ENCODE measurements around the gene DOCK2. TPM values are rescaled to one million over a fixed set of nuclear protein-coding genes. Genes with fewer than 3 reads are reported as not detected.
A peak's percentile ranks its signal among the peaks of the same experiment; 100 is the strongest.

DOCK2 gene
- total RNA-seq, 1 donor from 2014 or later = 3.9 TPM

GRCh38 chr5:169701910-169702451, 64.9 kb downstream of the DOCK2 start:
- peak; percentile 58 for TF ChIP-seq CTCF (IDR thresholded peaks at IDR 0.05; ENCODE audit: insufficient read depth, low read length, poor library complexity, severe bottlenecking)
- H3K36me3 ChIP-seq (ENCODE audit: control insufficient read depth, insufficient read depth, low read length) = no peaks in the 10 kb centered on the region
- no peaks in the 10 kb centered on the region for H3K27me3 ChIP-seq (ENCODE audit: control insufficient read depth, insufficient read depth, low read length)
- DNase-seq (ENCODE audit: low read depth) = no peak
- H3K4me3 ChIP-seq (ENCODE audit: low read depth, low read length) = no peak overlapping the region

- H3K4me3 ChIP-seq (ENCODE audit: low read depth, low read length) = no peak overlapping the region
- no peaks in the 10 kb centered on the region for H3K27me3 ChIP-seq (ENCODE audit: control insufficient read depth, insufficient read depth, low read length)
- no peak for DNase-seq (ENCODE audit: low read depth)
- no peaks in the 10 kb centered on the region for H3K36me3 ChIP-seq (ENCODE audit: control insufficient read depth, insufficient read depth, low read length)
- no peak for TF ChIP-seq CTCF (IDR thresholded peaks at IDR 0.05; ENCODE audit: insufficient read depth, low read length, poor library complexity, severe bottlenecking)
These were observed 65.8 kb downstream of the DOCK2 start for GRCh38 chr5:169702693-169703481.

- DNase-seq (ENCODE audit: low read depth) = no peak
- no peak for TF ChIP-seq CTCF (IDR thresholded peaks at IDR 0.05; ENCODE audit: insufficient read depth, low read length, poor library complexity, severe bottlenecking)
- H3K27me3 ChIP-seq (ENCODE audit: control insufficient read depth, insufficient read depth, low read length) = no peaks in the 10 kb centered on the region
These were observed 66.7 kb downstream of the DOCK2 start for GRCh38 chr5:169703813-169704212.

GRCh38 chr5:169705322-169705721, 68.2 kb downstream of the DOCK2 start:
- DNase-seq (ENCODE audit: low read depth) = no peak
- H3K36me3 ChIP-seq (ENCODE audit: control insufficient read depth, insufficient read depth, low read length) = no peaks in the 10 kb centered on the region
- no peaks in the 10 kb centered on the region for H3K27me3 ChIP-seq (ENCODE audit: control insufficient read depth, insufficient read depth, low read length)
- no peak for TF ChIP-seq CTCF (IDR thresholded peaks at IDR 0.05; ENCODE audit: insufficient read depth, low read length, poor library complexity, severe bottlenecking)
- no peak overlapping the region for H3K4me3 ChIP-seq (ENCODE audit: low read depth, low read length)

More at GRCh38 chr5:169703813-169704212, 66.7 kb downstream of the DOCK2 start:
- H3K36me3 ChIP-seq (ENCODE audit: control insufficient read depth, insufficient read depth, low read length) = no peaks in the 10 kb centered on the region
- no peak overlapping the region for H3K4me3 ChIP-seq (ENCODE audit: low read depth, low read length)

- Histone ChIP-seq H3K36me3 (ENCODE audit: control insufficient read depth, insufficient read depth, low read length) (no peaks in the 10 kb centered on the region), H3K27me3 (ENCODE audit: control insufficient read depth, insufficient read depth, low read length) (no peaks in the 10 kb centered on the region), H3K4me3 (ENCODE audit: low read depth, low read length) (no peak overlapping the region)
- DNase-seq (ENCODE audit: low read depth) = no peak
- no peak for TF ChIP-seq CTCF (IDR thresholded peaks at IDR 0.05; ENCODE audit: insufficient read depth, low read length, poor library complexity, severe bottlenecking)
These were observed 69.0 kb downstream of the DOCK2 start for GRCh38 chr5:169706071-169706470.
